Measurements from ENCODE around the gene FPR1. TPM values are rescaled to one million over a fixed set of nuclear protein-coding genes. Genes with fewer than 3 reads are reported as not detected.
A peak's percentile ranks its signal among the peaks of the same experiment; 100 is the strongest.
"Not testable (repeated sequence)": the region's sequence is repeated elsewhere in the genome, so short reads cannot be mapped to it uniquely, and the experiment has no call there.

The FPR1 gene
- total and polyA plus RNA-seq, 2 of the 8 experiments (the other 6 are each of a cell fraction or from before 2014, with no cell fraction given) = 0.11 TPM; not detected in 1

- TF ChIP-seq RAD21 (IDR thresholded peaks at IDR 0.05 in 1 of 2, conservative IDR thresholded peaks at IDR 0.05 in 1 of 2; ENCODE audit: low read depth in 2 of 2, low read length in 2 of 2) = peak; percentile 91 to 93
- no peak for TF ChIP-seq GTF2F1 (IDR thresholded peaks at IDR 0.05; ENCODE audit: borderline replicate concordance, low read depth, low read length)
- peak; percentile 51; the same call in 1 of the 2 replicates for TF ChIP-seq YY1 (IDR thresholded peaks at IDR 0.05; ENCODE audit: low read depth, low read length)
- no peak for TF ChIP-seq KDM5A (IDR thresholded peaks at IDR 0.05; ENCODE audit: low read length)
- TF ChIP-seq BRCA1 (IDR thresholded peaks at IDR 0.05; ENCODE audit: low read depth, low read length) = no peak
- TF ChIP-seq PHF8 (conservative IDR thresholded peaks at IDR 0.05; ENCODE audit: low read depth, low read length) = no peak
- TF ChIP-seq CEBPB (IDR thresholded peaks at IDR 0.05; ENCODE audit: low read depth, low read length) = peak; percentile 93
- TF ChIP-seq E2F6 (IDR thresholded peaks at IDR 0.05) = no peak
Observed at GRCh38 chr19:51777570-51778462, 26.1 kb upstream of the FPR1 start (continued).

- H2BK12ac ChIP-seq (ENCODE audit: low read depth, low read length); H2AK5ac ChIP-seq (ENCODE audit: low read depth, low read length): not testable (repeated sequence)
Observed at GRCh38 chr19:51776561-51776960, 24.9 kb upstream of the FPR1 start.

More at GRCh38 chr19:51776561-51776960, 24.9 kb upstream of the FPR1 start:
- H3K36me3 ChIP-seq (ENCODE audit: control insufficient read depth in 2 of 4, insufficient read depth in 4 of 4, low read length in 3 of 4); H3K4ac ChIP-seq (replicated peaks; ENCODE audit: insufficient read length, low read depth, low read length); H4K5ac ChIP-seq (ENCODE audit: insufficient read length, low read depth, low read length); H3K79me1 ChIP-seq (ENCODE audit: low read depth, low read length); H3K56ac ChIP-seq (replicated peaks; ENCODE audit: insufficient read length, low read depth, low read length); H2AFZ ChIP-seq (ENCODE audit: low read length); H3K9me3 ChIP-seq (ENCODE audit: insufficient read depth in 2 of 2, low read depth in 1 of 2, low read length in 1 of 2); H4K91ac ChIP-seq (replicated peaks; ENCODE audit: insufficient read length, low read length); H2BK20ac ChIP-seq (ENCODE audit: low read length); DNase-seq (ENCODE audit: low read depth in 1 of 2, low spot score in 2 of 2); H2BK15ac ChIP-seq (ENCODE audit: low read length); H3K4me2 ChIP-seq (ENCODE audit: insufficient read depth in 1 of 2, low read depth in 2 of 2, low read length in 2 of 2); H2BK120ac ChIP-seq (replicated peaks; ENCODE audit: low read depth, low read length); H3K27ac ChIP-seq (ENCODE audit: low read depth, low read length); H3K23me2 ChIP-seq (ENCODE audit: low read depth, low read length); H3K23ac ChIP-seq (ENCODE audit: insufficient read length); H4K8ac ChIP-seq (ENCODE audit: extremely low read depth, insufficient read depth, low read length); H3K9ac ChIP-seq (replicated peaks in 1 of 4; ENCODE audit: extremely low read depth in 1 of 4, low read depth in 3 of 4, low read length in 3 of 4); H3K14ac ChIP-seq (ENCODE audit: insufficient read length); H3K18ac ChIP-seq (ENCODE audit: extremely low read depth, low read length); H2BK5ac ChIP-seq (ENCODE audit: low read depth, low read length); H3K27me3 ChIP-seq (replicated peaks in 1 of 4; ENCODE audit: control insufficient read depth in 3 of 4, extremely low read depth in 1 of 4, insufficient read depth in 3 of 4, low read length in 3 of 4); H4K20me1 ChIP-seq (replicated peaks in 1 of 2; ENCODE audit: control insufficient read depth in 1 of 2, insufficient read depth in 2 of 2, low read length in 2 of 2); FAIRE-seq; H3K79me2 ChIP-seq (ENCODE audit: control insufficient read depth in 1 of 2, insufficient read depth in 2 of 2, low read length in 2 of 2); H3K4me1 ChIP-seq (replicated peaks in 1 of 4; ENCODE audit: control insufficient read depth in 3 of 4, insufficient read depth in 4 of 4, low read length in 3 of 4); POLR2A ChIA-PET (ENCODE audit: partially characterized antibody); H3K4me3 ChIP-seq (ENCODE audit: extremely low read depth in 1 of 4, insufficient read depth in 2 of 4, low read depth in 3 of 4, low read length in 4 of 4): not testable (repeated sequence)
- CTCF ChIA-PET (ENCODE audit: partially characterized antibody) = interaction anchor here (0.6 to 2.9 kb wide), 15 partner anchors 22 to 303 kb away, joined by 3 to 17 read pairs (median 8); no protein-coding TSS in a partner anchor
- WGBS, 2 experiments (ENCODE audit: extremely low coverage in 1 of 2, insufficient coverage in 1 of 2, insufficient read length in 1 of 2, insufficient replicate concordance in 2 of 2, low coverage in 1 of 2, low lambda C conversion rate in 2 of 2, missing lambda C conversion rate in 1 of 2) = 93% methylated on average over 1 of the region's 1 CpG; no CpG with 5 or more reads in 1 of the 2 experiments
